GM12891 (cell line): ENCODE results near the gene ZNHIT6.

Experiments
- DNase-seq: peaks from one replicate; pipeline ENCODE4 v3.0.0; 2011; ENCODE audit warnings: low spot score; ENCODE audit not compliant: insufficient read length
- FAIRE-seq: peaks from 2 replicates; lab custom pipeline; 2011; peaks lifted over from hg19 to GRCh38; lab: Jason Lieb, UNC
- PAX5 ChIP-seq: IDR thresholded peaks from 2 replicates; pipeline ENCODE4 v1.6.1; 2011; ENCODE audit warnings: low read length, moderate library complexity, mild to moderate bottlenecking; ENCODE audit not compliant: insufficient read depth, severe bottlenecking
- POLR2A ChIP-seq: IDR thresholded peaks from 2 replicates; pipeline ENCODE4 v1.6.1; 2011; ENCODE audit warnings: low read depth, low read length, control low read depth
- POLR2AphosphoS5 ChIP-seq: IDR thresholded peaks from 2 replicates; pipeline ENCODE4 v1.6.1; 2011; ENCODE audit warnings: low read depth, low read length, control low read depth
- POU2F2 ChIP-seq: IDR thresholded peaks from 2 replicates; pipeline ENCODE4 v1.6.1; 2011; ENCODE audit warnings: low read depth, mild to moderate bottlenecking, control low read depth, low read length, moderate library complexity
- SPI1 ChIP-seq: IDR thresholded peaks from 2 replicates; pipeline ENCODE4 v1.6.1; 2011; ENCODE audit warnings: low read depth, low read length, control low read depth
- TAF1 ChIP-seq: IDR thresholded peaks from 2 replicates; pipeline ENCODE4 v1.6.1; 2011; ENCODE audit warnings: low read depth, low read length, control low read depth

Gene ZNHIT6

GRCh38 chr1:85604298-85604997, 103.8 kb downstream of the ZNHIT6 start:
- FAIRE-seq (no peak), DNase-seq (no peak)
- TF ChIP-seq POU2F2: no peak
- TF ChIP-seq PAX5: no peak
- no peak for TF ChIP-seq TAF1
- TF ChIP-seq POLR2AphosphoS5: no peak
- TF ChIP-seq SPI1: no peak
- no peak for TF ChIP-seq POLR2A

DNA sequence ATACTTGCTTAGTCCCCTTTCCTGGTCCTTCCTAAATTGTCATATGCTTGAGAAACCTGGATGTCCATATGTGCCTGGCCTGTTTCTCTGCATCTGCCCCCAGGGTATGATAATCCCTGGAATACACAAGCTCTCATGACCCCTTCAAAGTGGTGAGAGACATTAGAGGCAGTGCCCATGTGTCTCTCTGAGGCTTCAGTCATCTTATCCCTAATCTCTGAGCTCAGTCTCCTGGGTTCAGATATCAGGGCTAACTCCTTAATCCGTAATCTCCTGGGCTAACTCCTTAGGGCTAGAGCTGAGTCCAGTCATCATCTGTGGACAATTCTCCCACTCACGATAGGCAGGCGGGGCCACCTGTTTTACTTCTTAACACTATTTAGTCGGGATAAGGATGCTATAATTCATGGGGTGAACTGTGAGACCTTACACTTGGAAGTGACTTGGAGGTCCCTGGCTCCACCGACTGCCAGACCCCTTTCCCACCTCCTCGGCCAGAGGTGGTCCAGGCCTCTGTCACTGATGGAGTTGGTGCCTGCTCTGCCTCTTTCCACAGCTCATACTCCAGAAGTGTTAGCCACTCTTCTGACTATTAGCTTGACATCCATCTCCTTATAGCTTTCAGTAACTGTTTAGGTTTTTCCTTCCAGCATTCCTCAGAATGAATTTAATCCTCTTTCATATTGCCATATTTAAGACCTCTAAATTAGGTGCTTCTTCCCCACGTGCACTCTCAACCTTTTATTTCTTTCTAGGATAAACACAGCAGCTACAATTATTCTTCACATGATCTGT, 105.0 kb downstream of the ZNHIT6 start:
- TF ChIP-seq POU2F2: no peak
- no peak for TF ChIP-seq POLR2AphosphoS5
- TF ChIP-seq PAX5: no peak
- no peak for TF ChIP-seq SPI1
- TF ChIP-seq TAF1: no peak
- FAIRE-seq (no peak), DNase-seq (no peak)

- TF ChIP-seq TAF1: no peak
- no peak for TF ChIP-seq SPI1
- no peak for TF ChIP-seq PAX5
- TF ChIP-seq POLR2AphosphoS5: no peak
- TF ChIP-seq POU2F2: no peak
- no peak for TF ChIP-seq POLR2A
- DNase-seq: no peak
- FAIRE-seq: no peak
These were observed 105.7 kb downstream of the ZNHIT6 start for GRCh38 chr1:85602571-85602970.

DNA sequence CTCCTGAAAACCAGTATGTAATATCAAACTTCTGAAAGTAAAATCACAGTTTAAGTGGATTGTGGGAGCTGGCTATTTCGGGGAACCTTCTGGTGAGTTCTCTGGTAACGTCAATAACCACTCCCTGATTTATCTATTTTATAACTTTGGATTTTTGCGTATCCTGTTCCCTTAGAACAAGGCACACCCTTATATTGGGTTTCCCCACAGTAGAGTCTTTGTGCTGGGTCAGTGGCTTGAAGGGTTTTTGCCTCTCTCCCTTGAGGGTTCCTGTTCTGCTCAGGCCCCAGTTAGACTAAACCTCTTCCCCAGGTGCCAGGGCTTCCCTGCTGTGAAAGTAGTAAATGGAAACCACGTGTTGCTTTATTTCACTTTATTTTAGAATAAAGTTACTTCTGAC, 106.3 kb downstream of the ZNHIT6 start:
- TF ChIP-seq PAX5: no peak
- TF ChIP-seq TAF1: no peak
- no peak for TF ChIP-seq POLR2A
- no peak for TF ChIP-seq POLR2AphosphoS5
- TF ChIP-seq POU2F2: no peak
- no peak for TF ChIP-seq SPI1
- FAIRE-seq (no peak), DNase-seq (no peak)

GRCh38 chr1:85599681-85600080, 108.6 kb downstream of the ZNHIT6 start:
- FAIRE-seq (no peak), DNase-seq (no peak)
- TF ChIP-seq POLR2A: no peak
